Embryonic facial prominence (tissue), 1 donor: Measurements from ENCODE around the gene RHAG.

Experiments
- DNase-seq: peaks from one replicate; pipeline ENCODE4 v3.0.0-alpha.2; 2016; ENCODE audit errors: extremely low spot score

RHAG gene

DNA sequence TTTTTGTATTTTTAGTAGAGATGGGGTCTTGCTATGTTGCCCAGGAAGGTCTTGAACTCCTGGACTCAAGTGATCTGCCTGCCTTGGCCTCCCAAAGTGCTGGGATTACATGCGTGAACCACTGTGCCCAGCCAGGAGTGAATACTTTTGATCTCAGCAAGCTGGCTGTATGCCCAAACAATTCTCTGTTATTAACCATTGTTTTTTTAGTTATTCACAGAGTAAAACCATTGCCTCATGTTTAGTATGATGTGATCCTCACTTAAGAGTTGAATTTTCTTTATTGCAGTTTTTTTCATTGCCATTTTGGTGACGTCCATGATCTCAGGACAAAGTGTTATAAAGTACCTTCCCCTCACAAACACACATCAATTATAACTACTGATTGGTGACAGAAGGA lies 71.4 kb downstream of the RHAG start:
- DNase-seq = no peak

GRCh38 chr6:49564552-49564951 lies 72.1 kb downstream of the RHAG start:
- DNase-seq = no peak

- DNase-seq = no peak
These were observed 73.4 kb downstream of the RHAG start for GRCh38 chr6:49563006-49563886.

DNA sequence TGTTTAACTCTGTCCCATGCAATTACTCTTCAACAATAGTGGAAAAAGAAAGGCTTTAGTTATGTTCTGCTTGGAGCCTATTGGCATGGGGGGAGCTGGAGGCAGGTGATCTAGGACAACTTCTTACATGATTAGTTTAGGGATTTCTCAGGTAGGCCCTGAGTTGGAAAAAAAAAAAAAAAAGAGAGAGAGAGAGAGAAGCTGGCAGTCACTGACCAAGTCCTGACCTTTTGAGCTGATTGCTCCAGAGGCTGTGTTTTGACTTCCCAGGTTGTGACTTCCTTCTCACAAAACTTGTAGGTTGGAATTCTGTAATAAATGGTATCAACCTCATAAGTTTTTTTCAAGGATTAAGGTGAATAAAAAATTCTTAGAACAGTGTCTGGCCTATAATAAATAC lies 78.4 kb downstream of the RHAG start:
- no peak for DNase-seq

GRCh38 chr6:49557177-49557576 lies 79.5 kb downstream of the RHAG start:
- DNase-seq = no peak

- no peak for DNase-seq
These were observed 80.2 kb downstream of the RHAG start for GRCh38 chr6:49556429-49556837.

DNA sequence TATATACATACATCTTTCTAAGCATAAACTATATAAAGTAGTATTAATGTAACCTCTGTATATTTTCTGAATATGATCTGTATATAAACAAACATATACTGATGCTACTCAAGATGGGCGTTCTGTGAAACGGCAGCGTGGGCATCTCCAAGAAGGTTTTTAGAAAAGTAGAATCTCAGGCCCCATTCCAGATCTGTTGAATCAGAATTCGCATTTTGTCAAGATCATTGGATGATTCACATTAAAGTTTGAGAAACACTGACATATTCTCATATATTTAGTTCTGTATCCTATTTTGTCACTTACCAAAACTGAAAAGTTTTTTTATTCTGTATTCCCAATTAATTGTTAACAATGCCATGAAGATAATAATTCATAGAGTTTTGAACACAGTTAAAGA lies 80.7 kb downstream of the RHAG start:
- DNase-seq = no peak
